ENCODE measurements around the gene NUDT16L1. TPM values are rescaled to one million over a fixed set of nuclear protein-coding genes. Genes with fewer than 3 reads are reported as not detected.
A peak's percentile ranks its signal among the peaks of the same experiment; 100 is the strongest.

The NUDT16L1 gene
- total and polyA plus RNA-seq, 5 donors = 30.5 to 62.3 (median 46.6) TPM

DNA sequence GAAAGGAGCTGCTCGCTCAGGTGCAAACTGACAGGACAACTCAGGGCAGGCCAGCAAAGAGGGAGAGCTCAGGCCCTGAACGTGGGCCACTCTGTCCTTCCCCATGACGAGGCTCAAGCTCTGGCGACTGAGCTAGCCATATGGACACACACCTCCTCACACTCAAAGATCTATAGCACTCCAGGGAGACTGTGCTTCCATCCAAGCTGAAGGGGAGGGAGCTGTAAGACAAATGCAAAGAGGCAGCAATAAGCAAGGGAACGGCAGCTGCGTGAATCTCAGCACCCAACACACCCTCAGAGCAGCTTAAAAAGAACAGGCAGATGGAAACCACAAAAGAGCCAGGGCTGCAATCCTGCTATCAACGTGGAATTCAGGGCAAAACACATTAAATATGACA, 13.5 kb downstream of the NUDT16L1 start:
- no peak for DNase-seq

GRCh38 chr16:4709481-4709880, 16.1 kb downstream of the NUDT16L1 start:
- no peaks in the 10 kb centered on the region for H3K4me1 ChIP-seq (ENCODE audit: control insufficient read depth, insufficient read depth, low read length)
- WGBS = 98% methylated on average over 4 of the region's 4 CpGs
- no peak overlapping the region for H3K4me3 ChIP-seq (ENCODE audit: low read length)
- no peak for ATAC-seq
- H3K27me3 ChIP-seq (ENCODE audit: control insufficient read depth, insufficient read depth) = no peaks in the 10 kb centered on the region
- DNase-seq = no peak
- H3K27ac ChIP-seq (ENCODE audit: low read length) = no peak overlapping the region
- intact Hi-C loops (cut with DNase I) = no loop called here
- no peaks in the 10 kb centered on the region for H3K9me3 ChIP-seq (ENCODE audit: control insufficient read depth, low read length)

More for the DNA sequence above, 13.5 kb downstream of the NUDT16L1 start:
- Histone ChIP-seq H3K27me3 (ENCODE audit: control insufficient read depth, insufficient read depth) (no peaks in the 10 kb centered on the region), H3K9me3 (ENCODE audit: control insufficient read depth, low read length) (no peaks in the 10 kb centered on the region), H3K4me3 (ENCODE audit: low read length) (no peak overlapping the region), H3K4me1 (ENCODE audit: control insufficient read depth, insufficient read depth, low read length) (no peaks in the 10 kb centered on the region), H3K27ac (ENCODE audit: low read length) (no peak overlapping the region)
- ATAC-seq = no peak
- 90% methylated on average over 7 of the region's 7 CpGs for whole genome bisulfite sequencing
- intact Hi-C loops (cut with DNase I) = no loop called here

DNA sequence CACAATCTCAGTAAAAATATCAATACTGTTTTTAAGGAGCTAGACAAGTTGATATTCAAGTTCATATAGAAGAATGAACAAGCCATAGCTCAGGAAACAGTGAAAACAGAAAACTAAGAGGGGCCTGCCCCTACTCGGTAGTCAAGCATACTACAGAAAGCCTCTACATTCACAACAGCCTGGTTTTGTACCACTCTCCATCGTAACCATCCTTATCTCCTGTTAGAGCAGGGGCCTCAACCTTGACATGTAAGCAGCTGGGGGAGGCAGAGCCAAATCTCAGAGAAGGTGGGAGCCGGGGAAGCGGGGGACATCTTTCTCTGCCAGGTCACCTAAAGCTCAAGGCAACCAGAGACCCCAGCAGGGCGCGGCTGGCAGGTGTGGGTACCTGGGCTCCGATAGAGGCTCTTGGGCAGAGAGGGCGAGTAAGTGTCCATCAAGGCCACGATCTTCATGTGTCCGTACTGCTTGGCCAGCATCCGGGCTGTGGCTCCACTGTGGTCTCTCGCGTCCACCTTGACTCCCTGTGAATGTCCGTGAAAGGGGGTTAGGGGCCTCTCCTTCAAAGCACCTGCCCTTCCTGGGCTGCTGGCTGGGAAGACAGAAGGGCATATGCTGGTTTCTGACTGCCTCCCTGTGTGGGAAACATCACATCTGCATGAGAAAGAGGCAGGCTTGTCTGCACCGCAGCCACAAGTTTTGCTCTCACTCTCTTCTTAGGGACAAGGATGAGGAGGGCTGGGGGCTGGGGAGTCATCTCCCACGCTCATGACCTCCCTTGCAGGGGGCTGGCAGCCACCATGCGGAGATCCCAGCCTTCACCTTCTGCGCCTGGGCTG, 20.5 kb downstream of the NUDT16L1 start:
- WGBS = 86% methylated on average over 18 of the region's 18 CpGs
- intact Hi-C loops (cut with DNase I) = no loop called here
- peak in 1 of 2 donors; percentile 14 for ATAC-seq
- H3K27me3 ChIP-seq (ENCODE audit: control insufficient read depth, insufficient read depth) = no peaks in the 10 kb centered on the region
- H3K9me3 ChIP-seq (ENCODE audit: control insufficient read depth, low read length) = no peaks in the 10 kb centered on the region
- no peaks in the 10 kb centered on the region for H3K4me1 ChIP-seq (ENCODE audit: control insufficient read depth, insufficient read depth, low read length)
- H3K27ac ChIP-seq (ENCODE audit: low read length) = no peak overlapping the region
- no peak overlapping the region for H3K4me3 ChIP-seq (ENCODE audit: low read length)
- DNase-seq = no peak

DNA sequence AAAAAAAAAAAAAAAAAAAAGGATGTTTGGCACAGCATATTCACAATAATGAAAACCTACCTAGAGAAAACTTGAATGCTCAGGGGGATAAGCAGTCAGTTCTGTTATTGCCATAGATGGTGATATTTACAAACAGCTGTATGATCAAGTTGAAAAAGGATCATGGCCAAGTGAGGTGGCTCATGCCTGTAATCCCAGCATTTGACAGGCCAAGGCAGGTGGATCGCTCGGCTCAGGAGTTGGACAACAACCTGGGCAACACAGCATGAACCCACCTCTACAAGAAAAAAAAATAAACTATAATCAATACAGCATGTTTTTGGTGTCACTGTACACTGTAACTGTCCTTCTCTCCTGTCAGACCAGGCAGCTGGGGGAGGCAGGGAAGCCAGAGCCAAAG, 21.6 kb downstream of the NUDT16L1 start:
- no peaks in the 10 kb centered on the region for H3K4me1 ChIP-seq (ENCODE audit: control insufficient read depth, insufficient read depth, low read length)
- no peak for ATAC-seq
- no peak for DNase-seq
- H3K27ac ChIP-seq (ENCODE audit: low read length) = no peak overlapping the region
- intact Hi-C loops (cut with DNase I) = no loop called here
- no peaks in the 10 kb centered on the region for H3K27me3 ChIP-seq (ENCODE audit: control insufficient read depth, insufficient read depth)
- no peak overlapping the region for H3K4me3 ChIP-seq (ENCODE audit: low read length)
- H3K9me3 ChIP-seq (ENCODE audit: control insufficient read depth, low read length) = no peaks in the 10 kb centered on the region
- WGBS = 92% methylated on average over 2 of the region's 2 CpGs

- Histone ChIP-seq H3K4me3 (ENCODE audit: low read length) (no peak overlapping the region), H3K9me3 (ENCODE audit: control insufficient read depth, low read length) (no peaks in the 10 kb centered on the region), H3K4me1 (ENCODE audit: control insufficient read depth, insufficient read depth, low read length) (no peaks in the 10 kb centered on the region), H3K27me3 (ENCODE audit: control insufficient read depth, insufficient read depth) (no peaks in the 10 kb centered on the region), H3K27ac (ENCODE audit: low read length) (no peak overlapping the region)
- intact Hi-C loops (cut with DNase I) = no loop called here
- ATAC-seq (no peak), DNase-seq (no peak)
- WGBS = 76% methylated on average over 5 of the region's 5 CpGs
Measured at GRCh38 chr16:4718466-4718865, 25.1 kb downstream of the NUDT16L1 start.

- Histone ChIP-seq H3K27ac (ENCODE audit: low read length) (no peak overlapping the region), H3K4me3 (ENCODE audit: low read length) (no peak overlapping the region), H3K9me3 (ENCODE audit: control insufficient read depth, low read length) (no peaks in the 10 kb centered on the region), H3K27me3 (ENCODE audit: control insufficient read depth, insufficient read depth) (no peaks in the 10 kb centered on the region), H3K4me1 (ENCODE audit: control insufficient read depth, insufficient read depth, low read length) (no peaks in the 10 kb centered on the region)
- intact Hi-C loops (cut with DNase I) = no loop called here
- no peak for ATAC-seq
- DNase-seq = no peak
- 94% methylated on average over 14 of the region's 14 CpGs for WGBS
Measured at GRCh38 chr16:4723071-4723767, 29.9 kb downstream of the NUDT16L1 start.

GRCh38 chr16:4724661-4725270, 31.4 kb downstream of the NUDT16L1 start:
- WGBS = 83% methylated on average over 11 of the region's 11 CpGs
- intact Hi-C loops (cut with DNase I) = no loop called here

GRCh38 chr16:4726616-4727015, 33.3 kb downstream of the NUDT16L1 start:
- DNase-seq (no peak), ATAC-seq (no peak)
- WGBS = 92% methylated on average over 18 of the region's 18 CpGs

More at GRCh38 chr16:4724661-4725270, 31.4 kb downstream of the NUDT16L1 start:
- ATAC-seq = no peak
- Histone ChIP-seq H3K27me3 (ENCODE audit: control insufficient read depth, insufficient read depth) (no peaks in the 10 kb centered on the region), H3K4me3 (ENCODE audit: low read length) (no peak overlapping the region), H3K9me3 (ENCODE audit: control insufficient read depth, low read length) (no peaks in the 10 kb centered on the region), H3K27ac (ENCODE audit: low read length) (no peak overlapping the region), H3K4me1 (ENCODE audit: control insufficient read depth, insufficient read depth, low read length) (no peaks in the 10 kb centered on the region)
- DNase-seq = no peak

GRCh38 chr16:4728676-4729075, 35.3 kb downstream of the NUDT16L1 start:
- H3K27ac ChIP-seq (ENCODE audit: low read length) = no peak overlapping the region
- no peaks in the 10 kb centered on the region for H3K27me3 ChIP-seq (ENCODE audit: control insufficient read depth, insufficient read depth)
- H3K4me1 ChIP-seq (ENCODE audit: control insufficient read depth, insufficient read depth, low read length) = no peaks in the 10 kb centered on the region
- WGBS = 91% methylated on average over 8 of the region's 8 CpGs
- no peak for ATAC-seq
- intact Hi-C loops (cut with DNase I) = no loop called here
- no peak overlapping the region for H3K4me3 ChIP-seq (ENCODE audit: low read length)
- H3K9me3 ChIP-seq (ENCODE audit: control insufficient read depth, low read length) = no peaks in the 10 kb centered on the region
- no peak for DNase-seq

More at GRCh38 chr16:4726616-4727015, 33.3 kb downstream of the NUDT16L1 start:
- intact Hi-C loops (cut with DNase I) = no loop called here
- Histone ChIP-seq H3K9me3 (ENCODE audit: control insufficient read depth, low read length) (no peaks in the 10 kb centered on the region), H3K4me1 (ENCODE audit: control insufficient read depth, insufficient read depth, low read length) (no peaks in the 10 kb centered on the region), H3K27ac (ENCODE audit: low read length) (no peak overlapping the region), H3K4me3 (ENCODE audit: low read length) (no peak overlapping the region), H3K27me3 (ENCODE audit: control insufficient read depth, insufficient read depth) (no peaks in the 10 kb centered on the region)

DNA sequence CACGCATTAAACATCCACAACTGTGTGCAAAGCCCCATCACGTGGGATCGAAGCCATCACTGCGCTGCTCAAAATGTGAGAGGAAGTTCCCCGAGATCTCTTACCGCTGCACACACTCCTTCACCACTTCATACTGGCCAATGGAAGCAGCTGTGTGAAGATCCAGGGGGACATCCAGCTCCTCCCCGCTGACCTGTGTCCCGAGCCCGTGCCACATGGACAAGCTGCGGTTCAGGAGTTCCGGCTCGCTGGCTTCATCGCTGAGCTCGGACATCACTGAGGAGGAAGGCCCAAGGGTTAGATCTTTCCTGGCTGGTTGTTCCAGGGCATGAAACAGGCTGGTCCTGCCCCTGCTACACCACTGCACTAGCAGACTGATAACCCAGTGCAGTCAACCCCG, 36.5 kb downstream of the NUDT16L1 start:
- H3K9me3 ChIP-seq (ENCODE audit: control insufficient read depth, low read length) = no peaks in the 10 kb centered on the region
- no peak for DNase-seq
- 94% methylated on average over 15 of the region's 15 CpGs for WGBS
- no peaks in the 10 kb centered on the region for H3K27me3 ChIP-seq (ENCODE audit: control insufficient read depth, insufficient read depth)
- no peak overlapping the region for H3K4me3 ChIP-seq (ENCODE audit: low read length)
- no peak for ATAC-seq
- H3K4me1 ChIP-seq (ENCODE audit: control insufficient read depth, insufficient read depth, low read length) = no peaks in the 10 kb centered on the region
- H3K27ac ChIP-seq (ENCODE audit: low read length) = no peak overlapping the region
- intact Hi-C loops (cut with DNase I) = no loop called here

- H3K4me3 ChIP-seq (ENCODE audit: low read length) = peak overlapping the region; percentile 76
- H3K27ac ChIP-seq (ENCODE audit: low read length) = no peak overlapping the region
- H3K4me1 ChIP-seq (ENCODE audit: control insufficient read depth, insufficient read depth, low read length) = peaks cover 2% of the 10 kb centered on the region
- no peaks in the 10 kb centered on the region for H3K9me3 ChIP-seq (ENCODE audit: control insufficient read depth, low read length)
- ATAC-seq (no peak), DNase-seq (no peak)
- intact Hi-C loops (cut with DNase I) = no loop called here
- WGBS = 37% methylated on average over 17 of the region's 17 CpGs
- H3K27me3 ChIP-seq (ENCODE audit: control insufficient read depth, insufficient read depth) = no peaks in the 10 kb centered on the region
Measured at GRCh38 chr16:4733211-4733742, 39.9 kb downstream of the NUDT16L1 start.

Measured in right cardiac atrium (tissue), 5 donors.